Calu3 (cell line): ENCODE measurements around the gene RAI14. TPM values are rescaled to one million over a fixed set of nuclear protein-coding genes. Genes with fewer than 3 reads are reported as not detected.
A peak's percentile ranks its signal among the peaks of the same experiment; 100 is the strongest.
"Not testable (repeated sequence)": the region's sequence is repeated elsewhere in the genome, so short reads cannot be mapped to it uniquely, and the experiment has no call there.

Experiments used
- BruUV-seq: library from RNA; stranded (reverse); fragments of 400-500 nt; replicated peaks from 2 replicates; lab custom pipeline; 2021; lab: Mats Ljungman, UMichigan
- CTCF ChIA-PET: fragments of 300-600 bp; sonication (Branson Sonifier 250); formaldehyde crosslinking; loops from one replicate; lab custom pipeline; 2022; ENCODE audit warnings: antibody characterized with exemption; lab: Charles Lee
- DNase-seq: peaks from one replicate; pipeline ENCODE4 v3.0.0; 2022
- H3K27ac Mint-ChIP-seq: one replicate; pipeline ENCODE4 v1.8.0; 2022; ENCODE audit warnings: mixed read lengths; ENCODE audit not compliant: unreplicated experiment
- H3K27me3 Mint-ChIP-seq: one replicate; pipeline ENCODE4 v1.8.0; 2022; ENCODE audit warnings: mixed read lengths; ENCODE audit not compliant: unreplicated experiment
- H3K36me3 Mint-ChIP-seq: one replicate; pipeline ENCODE4 v1.8.0; 2022; ENCODE audit warnings: mild to moderate bottlenecking, moderate library complexity, mixed read lengths; ENCODE audit not compliant: insufficient read depth, unreplicated experiment
- H3K4me1 Mint-ChIP-seq: one replicate; pipeline ENCODE4 v1.8.0; 2022; ENCODE audit warnings: mild to moderate bottlenecking, low read depth, mixed read lengths; ENCODE audit not compliant: unreplicated experiment
- H3K4me3 Mint-ChIP-seq: one replicate; pipeline ENCODE4 v1.8.0; 2022; ENCODE audit warnings: mild to moderate bottlenecking, low read depth, moderate library complexity, mixed read lengths; ENCODE audit not compliant: unreplicated experiment
- H3K9me3 Mint-ChIP-seq: one replicate; pipeline ENCODE4 v1.8.0; 2022; ENCODE audit warnings: low read depth, mixed read lengths; ENCODE audit not compliant: unreplicated experiment
- CTCF ChIP-seq: fragments of 200-600 bp; IDR thresholded peaks from one replicate; pipeline ENCODE4 v1.8.0; 2022; ENCODE audit warnings: antibody characterized with exemption; ENCODE audit not compliant: unreplicated experiment
- intact Hi-C: fragments of 100-400 bp; cut with micrococcal nuclease; formaldehyde crosslinking; loops from one replicate; pipeline ENCODE4 v1.10.0; 2022; ENCODE audit not compliant: unreplicated experiment
- total RNA-seq: library from RNA; stranded (reverse); gene quantifications from 2 replicates; pipeline ENCODE4 v1.2.3, GENCODE V29; 2022

The RAI14 gene
- total RNA-seq, 1 experiment from 2014 or later: 84.3 TPM

GRCh38 chr5:34822956-34823715 is 167.0 kb downstream of the RAI14 start:
- no peak overlapping the region for H3K4me3 Mint-ChIP-seq
- no peak overlapping the region for H3K27ac Mint-ChIP-seq
- H3K36me3 Mint-ChIP-seq: peaks cover 27% of the 10 kb centered on the region
- CTCF ChIA-PET: no interaction called here
- no peaks in the 10 kb centered on the region for H3K9me3 Mint-ChIP-seq
- TF ChIP-seq CTCF: no peak
- no peaks in the 10 kb centered on the region for H3K4me1 Mint-ChIP-seq
- intact Hi-C loops: no loop called here
- H3K27me3 Mint-ChIP-seq: no peaks in the 10 kb centered on the region
- no peak for DNase-seq
- BruUV-seq: no TSS peak

- Mint-ChIP-seq H3K4me1 (no peaks in the 10 kb centered on the region), H3K9me3 (no peaks in the 10 kb centered on the region), H3K27ac (no peak overlapping the region), H3K27me3 (no peaks in the 10 kb centered on the region), H3K4me3 (no peak overlapping the region), H3K36me3 (peaks cover 28% of the 10 kb centered on the region)
- BruUV-seq: no TSS peak
- no peak for TF ChIP-seq CTCF
- CTCF ChIA-PET: no interaction called here
- intact Hi-C loops: no loop called here
- DNase-seq: no peak
These were observed 170.2 kb downstream of the RAI14 start for GRCh38 chr5:34826347-34826746.

- no TSS peak for BruUV-seq
- TF ChIP-seq CTCF: no peak
- peaks cover 31% of the 10 kb centered on the region for H3K36me3 Mint-ChIP-seq
- DNase-seq: no peak
- H3K4me1 Mint-ChIP-seq: no peaks in the 10 kb centered on the region
- CTCF ChIA-PET: interaction anchor here (0.5 kb wide), 1 partner anchor 419 kb away, joined by 3 read pairs; no protein-coding TSS in a partner anchor
- no peaks in the 10 kb centered on the region for H3K27me3 Mint-ChIP-seq
- no peak overlapping the region for H3K4me3 Mint-ChIP-seq
- H3K27ac Mint-ChIP-seq: no peak overlapping the region
- no peaks in the 10 kb centered on the region for H3K9me3 Mint-ChIP-seq
- intact Hi-C loops: no loop called here
These were observed 171.7 kb downstream of the RAI14 start for GRCh38 chr5:34827588-34828506.

- DNase-seq, H3K27me3 Mint-ChIP-seq, H3K4me1 Mint-ChIP-seq, intact Hi-C loops, H3K9me3 Mint-ChIP-seq, H3K4me3 Mint-ChIP-seq, CTCF ChIA-PET, H3K27ac Mint-ChIP-seq: not testable (repeated sequence)
- H3K36me3 Mint-ChIP-seq: peaks cover 17% of the 10 kb centered on the region
- TSS peak; percentile 24 for BruUV-seq
These were observed 174.7 kb downstream of the RAI14 start for GRCh38 chr5:34830827-34831226.
